Medulla oblongata (tissue), 1 donor: ENCODE results near the gene RBM27.
"Not testable (repeated sequence)": the region's sequence is repeated elsewhere in the genome, so short reads cannot be mapped to it uniquely, and the experiment has no call there.

Source experiments
- DNase-seq: peaks from one replicate; pipeline ENCODE4 v3.0.0-alpha.2; 2015; ENCODE audit errors: extremely low spot score

Gene RBM27, protein sequence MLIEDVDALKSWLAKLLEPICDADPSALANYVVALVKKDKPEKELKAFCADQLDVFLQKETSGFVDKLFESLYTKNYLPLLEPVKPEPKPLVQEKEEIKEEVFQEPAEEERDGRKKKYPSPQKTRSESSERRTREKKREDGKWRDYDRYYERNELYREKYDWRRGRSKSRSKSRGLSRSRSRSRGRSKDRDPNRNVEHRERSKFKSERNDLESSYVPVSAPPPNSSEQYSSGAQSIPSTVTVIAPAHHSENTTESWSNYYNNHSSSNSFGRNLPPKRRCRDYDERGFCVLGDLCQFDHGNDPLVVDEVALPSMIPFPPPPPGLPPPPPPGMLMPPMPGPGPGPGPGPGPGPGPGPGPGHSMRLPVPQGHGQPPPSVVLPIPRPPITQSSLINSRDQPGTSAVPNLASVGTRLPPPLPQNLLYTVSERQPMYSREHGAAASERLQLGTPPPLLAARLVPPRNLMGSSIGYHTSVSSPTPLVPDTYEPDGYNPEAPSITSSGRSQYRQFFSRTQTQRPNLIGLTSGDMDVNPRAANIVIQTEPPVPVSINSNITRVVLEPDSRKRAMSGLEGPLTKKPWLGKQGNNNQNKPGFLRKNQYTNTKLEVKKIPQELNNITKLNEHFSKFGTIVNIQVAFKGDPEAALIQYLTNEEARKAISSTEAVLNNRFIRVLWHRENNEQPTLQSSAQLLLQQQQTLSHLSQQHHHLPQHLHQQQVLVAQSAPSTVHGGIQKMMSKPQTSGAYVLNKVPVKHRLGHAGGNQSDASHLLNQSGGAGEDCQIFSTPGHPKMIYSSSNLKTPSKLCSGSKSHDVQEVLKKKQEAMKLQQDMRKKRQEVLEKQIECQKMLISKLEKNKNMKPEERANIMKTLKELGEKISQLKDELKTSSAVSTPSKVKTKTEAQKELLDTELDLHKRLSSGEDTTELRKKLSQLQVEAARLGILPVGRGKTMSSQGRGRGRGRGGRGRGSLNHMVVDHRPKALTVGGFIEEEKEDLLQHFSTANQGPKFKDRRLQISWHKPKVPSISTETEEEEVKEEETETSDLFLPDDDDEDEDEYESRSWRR

GRCh38 chr5:146203011-146203871 is at the start of gene RBM27:
Gene RBM27, plus strand, starts transcription at chr5:146203605. Its CDS starts 161 bp downstream, at chr5:146203766.
- DNase-seq = peak; percentile 98

GRCh38 chr5:146158255-146158654 is 45.1 kb upstream of the RBM27 start:
- no peak for DNase-seq

GRCh38 chr5:146164382-146164781 is 39.0 kb upstream of the RBM27 start:
- no peak for DNase-seq

GRCh38 chr5:146165460-146165859 is 37.9 kb upstream of the RBM27 start:
- no peak for DNase-seq

GRCh38 chr5:146165903-146166302 is 37.5 kb upstream of the RBM27 start:
- DNase-seq = no peak

- DNase-seq = no peak
Observed at GRCh38 chr5:146169076-146169475, 34.3 kb upstream of the RBM27 start.

GRCh38 chr5:146173049-146173448 is 30.4 kb upstream of the RBM27 start:
- DNase-seq = not testable (repeated sequence)

GRCh38 chr5:146173597-146173996 is 29.8 kb upstream of the RBM27 start:
- DNase-seq = no peak

DNA sequence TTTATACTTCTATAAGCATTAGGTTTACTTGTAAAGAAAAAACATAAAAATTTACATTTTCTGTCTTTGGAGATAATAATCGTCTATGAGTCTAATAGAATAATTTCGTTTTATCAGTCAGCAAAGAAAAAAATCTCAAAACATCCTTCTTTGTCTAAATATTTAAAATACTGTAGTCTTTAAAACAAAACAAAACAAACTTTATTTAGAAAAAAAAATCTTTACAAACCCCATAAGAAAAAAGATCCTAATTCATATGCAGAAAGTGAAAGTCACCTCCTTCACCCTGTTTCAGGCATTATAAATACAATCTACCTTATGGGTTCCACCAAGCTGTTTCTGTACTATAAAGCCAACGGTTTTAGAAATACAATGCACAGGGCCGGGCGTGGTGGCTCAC is 26.6 kb upstream of the RBM27 start:
- no peak for DNase-seq

GRCh38 chr5:146179696-146180095 is 23.7 kb upstream of the RBM27 start:
- no peak for DNase-seq

DNA sequence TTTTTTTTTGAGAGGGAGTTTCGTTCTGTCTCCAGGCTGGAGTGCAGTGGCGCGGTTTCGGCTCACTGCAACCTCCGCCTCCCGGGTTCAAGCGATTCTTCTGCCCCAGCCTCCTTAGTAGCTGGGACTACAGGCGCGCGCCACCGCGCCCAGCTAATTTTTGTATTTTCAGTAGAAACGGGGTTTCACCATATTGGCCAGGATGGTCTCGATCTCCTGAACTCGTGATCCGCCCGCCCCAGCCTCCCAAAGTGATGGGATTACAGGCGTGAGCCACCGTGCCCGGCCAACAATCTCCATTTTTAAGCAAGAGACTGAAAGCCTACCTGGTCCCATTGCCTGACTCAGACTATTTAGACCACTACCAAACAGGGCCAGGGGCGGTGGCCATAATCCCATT is 20.0 kb upstream of the RBM27 start:
- not testable (repeated sequence) for DNase-seq

- no peak for DNase-seq
Observed at GRCh38 chr5:146185161-146185560, 18.2 kb upstream of the RBM27 start.

DNA sequence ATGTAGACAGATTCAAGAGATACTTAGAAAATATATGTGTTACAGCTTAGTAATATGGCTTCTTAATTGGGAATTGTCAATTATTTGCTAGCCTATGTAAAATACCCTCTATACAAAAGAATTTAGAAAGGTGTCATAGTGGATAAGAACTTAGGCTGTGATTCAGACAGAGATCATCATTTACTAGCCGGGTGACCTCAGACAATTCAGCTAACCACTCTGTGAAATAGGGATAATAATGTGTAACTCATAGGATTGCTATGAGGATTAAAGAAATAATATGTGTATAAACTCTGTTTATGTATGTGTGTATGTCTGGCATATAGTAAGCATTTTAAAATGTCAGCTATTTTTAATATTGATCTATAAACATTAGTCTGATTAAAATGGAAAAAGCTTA is 15.0 kb upstream of the RBM27 start:
- no peak for DNase-seq

DNA sequence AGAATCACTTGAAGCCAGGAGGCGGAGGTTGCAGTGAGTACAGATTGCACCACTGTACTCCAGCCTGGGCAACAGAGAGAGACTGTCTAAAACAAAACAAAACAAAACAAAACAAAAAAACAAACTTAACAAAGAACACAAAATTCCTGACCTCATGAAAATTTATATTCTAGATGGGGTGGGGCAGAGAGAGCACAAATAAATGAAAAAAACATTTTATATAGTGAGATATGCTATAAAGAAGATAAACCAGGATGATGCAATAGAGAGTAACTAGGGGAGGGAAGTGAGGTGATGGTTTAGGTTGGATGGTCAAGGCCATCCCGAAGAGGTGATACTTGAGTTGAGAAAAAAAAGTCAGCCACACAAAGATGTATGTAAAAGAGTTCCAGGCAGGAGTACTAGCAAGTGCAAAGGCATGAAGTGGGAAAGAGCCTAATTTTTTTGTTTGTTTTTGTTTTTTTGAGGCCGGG is 10.8 kb upstream of the RBM27 start:
- DNase-seq = no peak

GRCh38 chr5:146193285-146193684 is 10.1 kb upstream of the RBM27 start:
- DNase-seq = no peak

GRCh38 chr5:146194997-146195396 is 8.4 kb upstream of the RBM27 start:
- not testable (repeated sequence) for DNase-seq

- no peak for DNase-seq
Observed at GRCh38 chr5:146196459-146197048, 6.9 kb upstream of the RBM27 start.

GRCh38 chr5:146199176-146199815 is 4.1 kb upstream of the RBM27 start:
- no peak for DNase-seq

DNA sequence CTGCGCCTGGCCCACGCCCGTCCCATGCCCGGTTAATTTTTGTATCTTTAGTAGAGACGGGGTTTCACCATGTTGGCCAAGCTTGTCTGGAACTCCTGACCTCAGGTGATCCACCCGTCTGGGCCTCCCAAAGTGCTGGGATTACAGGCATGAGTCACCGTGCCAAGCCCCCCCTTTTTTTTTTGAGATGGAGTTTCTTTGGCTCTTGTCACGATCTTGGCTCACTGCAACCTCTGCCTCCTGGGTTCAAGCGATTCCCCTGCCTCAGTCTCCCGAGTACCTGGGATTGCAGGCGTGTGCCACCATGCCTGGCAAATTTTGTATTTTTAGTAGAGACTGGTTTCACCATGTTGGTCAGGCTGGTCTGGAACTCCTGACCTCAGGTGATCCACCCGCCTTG is 1.6 kb upstream of the RBM27 start:
- not testable (repeated sequence) for DNase-seq

- peak; percentile 12 for DNase-seq
Observed at GRCh38 chr5:146203872-146204192, 427 bp downstream of the RBM27 start.
